H4 (cell line): ENCODE results near the gene TMEM54. TPM values are rescaled to one million over a fixed set of nuclear protein-coding genes. Genes with fewer than 3 reads are reported as not detected.

ENCODE experiments used
- DNase-seq: peaks from one replicate; pipeline ENCODE4 v3.0.0-alpha.2; 2015; ENCODE audit warnings: low spot score
- total RNA-seq: library from RNA; depleted of rRNA; stranded (reverse); fragments of >200 nt; shearing (Covaris generic); gene quantifications from 2 replicates; pipeline ENCODE4 v1.2.3, GENCODE V29; 2014; rRNA removed

TMEM54 gene
- total RNA-seq, 1 experiment from 2014 or later, result 81.8 TPM

GRCh38 chr1:32864375-32865019 lies 36.7 kb downstream of the TMEM54 start:
- DNase-seq, result no peak

DNA sequence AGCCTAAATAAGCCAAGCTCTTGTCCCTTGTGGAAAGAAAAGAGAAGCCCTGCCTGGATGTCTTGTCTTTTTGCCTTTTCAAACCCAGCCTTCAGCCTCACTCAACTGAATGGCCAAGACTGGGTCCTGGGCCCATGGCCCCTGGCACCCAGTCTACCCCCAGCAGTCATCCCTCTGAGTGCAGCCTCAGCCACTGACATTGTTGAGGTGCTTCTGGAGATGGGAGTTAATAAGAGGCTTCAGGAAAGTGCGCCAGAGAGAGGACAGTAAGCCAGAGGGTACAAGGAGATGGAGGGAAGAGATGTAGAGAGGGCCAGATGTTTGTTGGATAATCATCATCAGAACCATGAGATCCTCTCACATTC lies 37.3 kb downstream of the TMEM54 start:
- no peak for DNase-seq

- no peak for DNase-seq
These were observed 37.8 kb downstream of the TMEM54 start for GRCh38 chr1:32863218-32863880.

- no peak for DNase-seq
These were observed 39.1 kb downstream of the TMEM54 start for GRCh38 chr1:32861904-32862695.

- DNase-seq, result no peak
These were observed 40.6 kb downstream of the TMEM54 start for GRCh38 chr1:32860566-32860965.

DNA sequence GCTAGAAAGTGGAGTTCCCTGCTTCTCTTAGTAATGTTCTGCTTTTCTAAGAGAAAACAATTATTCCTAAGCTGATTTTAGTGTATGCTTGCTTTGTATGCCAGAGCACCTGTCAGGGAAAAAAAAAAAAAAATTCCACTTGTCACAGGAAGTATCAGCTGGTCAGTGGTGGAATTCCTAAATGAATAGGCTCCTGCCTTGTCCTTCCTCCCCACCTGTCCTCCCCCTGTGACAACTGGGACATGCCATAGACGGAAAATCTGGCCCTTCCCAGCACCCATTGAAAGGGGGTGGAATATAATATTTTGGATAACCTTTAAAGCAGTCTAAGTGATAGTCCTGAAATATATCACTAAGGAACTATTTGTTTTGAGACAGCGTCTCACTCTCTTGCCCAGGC lies 41.3 kb downstream of the TMEM54 start:
- no peak for DNase-seq

- DNase-seq, result no peak
These were observed 42.4 kb downstream of the TMEM54 start for GRCh38 chr1:32858791-32859190.

DNA sequence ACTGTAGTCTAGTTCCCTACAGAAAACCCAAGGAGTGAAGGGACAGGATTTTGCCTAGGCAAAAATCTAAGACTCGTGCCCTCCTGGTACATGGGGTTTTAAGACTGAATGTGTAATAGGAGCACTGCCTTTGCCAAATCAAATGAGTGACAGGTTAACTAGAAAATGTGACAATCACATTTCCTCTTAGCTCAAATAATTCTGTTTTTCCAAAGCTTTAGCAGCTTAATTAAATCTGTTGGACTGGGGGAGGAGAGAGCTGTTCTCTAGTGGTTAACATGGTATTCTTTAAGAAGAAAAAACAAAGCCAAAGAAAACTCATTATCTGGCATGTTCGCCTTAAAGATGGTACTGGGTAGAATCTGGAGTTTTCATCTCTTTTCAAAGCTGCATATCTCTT lies 43.1 kb downstream of the TMEM54 start:
- no peak for DNase-seq

DNA sequence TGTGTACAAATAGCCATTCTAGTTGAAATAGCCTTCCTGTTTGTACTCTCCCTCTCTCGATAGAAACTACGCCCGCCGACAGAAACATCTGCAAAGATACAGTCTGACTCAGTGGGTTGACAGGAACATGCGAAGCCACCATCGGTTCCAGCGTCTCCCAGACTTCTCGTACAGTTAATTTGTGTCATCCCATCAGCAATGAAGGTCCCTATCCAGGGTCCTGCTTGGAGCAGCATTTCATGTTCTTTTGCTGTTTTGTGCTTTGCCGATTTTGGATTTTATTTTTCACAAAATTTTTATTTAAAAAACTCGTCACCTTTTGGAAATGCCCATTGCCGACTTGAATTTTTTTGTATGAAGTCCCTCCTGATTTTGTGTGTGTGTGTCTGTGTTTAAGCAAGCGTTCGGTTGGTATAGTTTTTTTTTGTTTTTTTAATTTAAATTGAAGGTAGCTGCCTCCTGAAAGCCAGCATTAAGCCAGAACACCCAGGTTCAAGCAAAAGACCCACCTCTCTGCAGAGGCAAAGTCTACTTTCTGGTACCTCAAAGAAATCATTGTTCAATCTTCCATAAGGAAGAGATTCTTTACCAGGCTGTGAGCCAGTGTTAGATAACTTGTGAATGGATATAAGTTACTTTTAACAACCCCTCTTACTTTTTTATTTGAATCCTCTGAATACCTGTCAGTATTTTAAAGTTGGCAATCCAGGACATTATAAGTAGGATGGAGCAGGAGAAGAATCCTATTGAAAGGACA lies 45.1 kb downstream of the TMEM54 start:
- DNase-seq, result no peak

DNA sequence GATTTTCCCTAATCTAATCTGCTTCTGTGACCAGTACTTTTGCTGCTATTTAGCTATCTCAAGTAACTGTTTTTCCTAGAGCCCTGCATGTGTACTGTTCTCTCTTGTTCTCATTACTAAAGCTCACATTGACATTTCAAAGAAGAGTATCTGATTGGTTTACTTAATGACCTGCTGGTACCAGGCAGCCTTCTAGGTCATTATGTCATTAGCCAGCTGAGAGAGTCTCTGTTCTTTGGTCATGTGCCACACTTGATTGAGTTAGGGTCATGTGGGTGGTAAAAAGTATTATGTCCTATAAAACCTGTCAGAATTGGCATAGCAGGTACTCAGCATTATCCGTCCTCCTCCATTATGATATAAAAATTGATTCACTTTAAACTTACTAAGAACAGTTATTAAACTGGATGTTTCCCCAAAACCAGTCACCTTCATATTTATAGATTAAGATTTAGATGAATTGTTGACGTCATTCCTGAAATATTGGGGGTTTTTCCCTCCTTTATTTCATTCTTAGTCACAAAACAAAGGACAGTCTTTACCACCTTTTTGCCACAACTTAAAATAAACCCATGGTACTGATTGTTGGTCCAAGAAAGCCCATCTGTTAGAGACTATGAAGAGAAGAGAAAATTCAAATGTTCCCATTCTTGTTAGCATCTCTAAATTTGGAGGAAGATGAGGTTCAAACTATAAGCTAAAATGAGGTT lies 52.7 kb downstream of the TMEM54 start:
- DNase-seq, result no peak

Other genes starting within 250 kb of the TMEM54 start
- 20.2 and 20.7 TPM in 2 replicates for gene SYNC, start 198.6 kb downstream of the TMEM54 start, total RNA-seq
- 136 and 168 TPM in 2 replicates for gene YARS1, start 84.0 kb downstream of the TMEM54 start, total RNA-seq
- 25.2 and 29.1 TPM in 2 replicates for gene S100PBP, start 83.7 kb downstream of the TMEM54 start, total RNA-seq
- 0.12 and 0.15 TPM in 2 replicates for gene FNDC5, start 30.5 kb downstream of the TMEM54 start, total RNA-seq
- gene HPCA, start 14.9 kb downstream of the TMEM54 start, total RNA-seq, result not detected in 2 replicates
- 7.5 and 9.7 TPM in 2 replicates for gene RNF19B, start 63.4 kb upstream of the TMEM54 start, total RNA-seq
- gene AK2, start 135.5 kb upstream of the TMEM54 start, total RNA-seq, result 178 and 192 TPM in 2 replicates
- gene AZIN2, start 179.8 kb upstream of the TMEM54 start, total RNA-seq, result 3.9 and 5.8 TPM in 2 replicates